IMR-90 (cell line): ENCODE measurements around the gene RAB20. TPM values are rescaled to one million over a fixed set of nuclear protein-coding genes. Genes with fewer than 3 reads are reported as not detected.

Experiments
- ATAC-seq: fragments of 200-7000 bp; cut with Tn5 transposase; 2 replicates; pipeline ENCODE4 v1.9.1; 2020; ENCODE audit warnings: low read depth, mild to moderate bottlenecking, moderate library complexity
- BruUV-seq: library from RNA; stranded (reverse); fragments of 400-500 nt; replicated peaks from 2 replicates; lab custom pipeline; 2021; lab: Mats Ljungman, UMichigan
- CTCF ChIA-PET: fragments of 300-600 bp; formaldehyde crosslinking; extraction: SDS; loops from one replicate; lab custom pipeline; 2021; ENCODE audit warnings: antibody characterized with exemption; lab: Yijun Ruan, JAX
- POLR2A ChIA-PET: fragments of 300-600 bp; sonication (Branson Sonifier 250); formaldehyde crosslinking; loops from one replicate; lab custom pipeline; 2022; ENCODE audit warnings: antibody characterized with exemption; ENCODE audit not compliant: unreplicated experiment; lab: Charles Lee
- DNase-seq: peaks from one replicate; pipeline ENCODE4 v3.0.0; 2013
- H2AFZ ChIP-seq: replicated peaks from 2 replicates; pipeline ENCODE3; 2013; ENCODE audit warnings: low read length, mild to moderate bottlenecking; ENCODE audit not compliant: poor library complexity
- H2AK5ac ChIP-seq: 2 replicates; pipeline ENCODE4 v1.6.1; 2013; ENCODE audit warnings: low read depth, low read length, inconsistent platforms
- H2AK9ac ChIP-seq: replicated peaks from 2 replicates; pipeline ENCODE3; 2013; ENCODE audit warnings: mild to moderate bottlenecking, low read depth, low read length, moderate library complexity; ENCODE audit not compliant: poor library complexity
- H2BK120ac ChIP-seq: 2 replicates; pipeline ENCODE4 v1.6.1; 2013; ENCODE audit warnings: low read depth, low read length, inconsistent platforms
- H2BK15ac ChIP-seq: 3 replicates; pipeline ENCODE4 v1.6.1; 2013; ENCODE audit warnings: low read depth, low read length, inconsistent platforms
- H2BK20ac ChIP-seq: 2 replicates; pipeline ENCODE4 v1.6.1; 2013; ENCODE audit warnings: low read depth, mild to moderate bottlenecking, inconsistent platforms, low read length, moderate library complexity
- H2BK5ac ChIP-seq: 2 replicates; pipeline ENCODE4 v1.6.1; 2013; ENCODE audit warnings: mild to moderate bottlenecking, low read depth, low read length, inconsistent platforms; ENCODE audit not compliant: poor library complexity, severe bottlenecking
- H3K14ac ChIP-seq: replicated peaks from 2 replicates; pipeline ENCODE4 v1.6.1; 2013; ENCODE audit warnings: low read depth, low read length, inconsistent platforms
- H3K18ac ChIP-seq: 2 replicates; pipeline ENCODE4 v1.6.1; 2013; ENCODE audit warnings: low read depth, low read length, control low read depth
- H3K23ac ChIP-seq: 2 replicates; pipeline ENCODE4 v1.6.1; 2013; ENCODE audit warnings: low read depth, low read length, inconsistent platforms
- H3K27ac ChIP-seq: 2 replicates; pipeline ENCODE4 v1.5.1; 2013; ENCODE audit warnings: mild to moderate bottlenecking, control low read depth, low read length; ENCODE audit not compliant: insufficient read depth
- H3K27me3 ChIP-seq: 2 replicates; pipeline ENCODE4 v1.6.1; 2013; ENCODE audit warnings: low read length; ENCODE audit not compliant: control insufficient read depth, insufficient read depth
- H3K36me3 ChIP-seq: 2 replicates; pipeline ENCODE4 v1.6.1; 2013; ENCODE audit warnings: low read length, mixed read lengths; ENCODE audit not compliant: control insufficient read depth, insufficient read depth
- H3K4ac ChIP-seq: 2 replicates; pipeline ENCODE4 v1.6.1; 2013; ENCODE audit warnings: low read depth, low read length, inconsistent platforms
- H3K4me1 ChIP-seq: 2 replicates; pipeline ENCODE4 v1.6.1; 2013; ENCODE audit warnings: low read length, mixed read lengths; ENCODE audit not compliant: control insufficient read depth, insufficient read depth
- H3K4me2 ChIP-seq: 2 replicates; pipeline ENCODE4 v1.6.1; 2013; ENCODE audit warnings: low read depth, mild to moderate bottlenecking, control low read depth, low read length, moderate library complexity
- H3K4me3 ChIP-seq: 2 replicates; pipeline ENCODE4 v1.5.1; 2013; ENCODE audit warnings: low read depth, mild to moderate bottlenecking, control low read depth, low read length, moderate library complexity; ENCODE audit not compliant: insufficient read depth
- H3K56ac ChIP-seq: 2 replicates; pipeline ENCODE4 v1.6.1; 2013; ENCODE audit warnings: low read length, inconsistent platforms; ENCODE audit not compliant: insufficient read depth; ENCODE audit errors: extremely low read depth
- H3K79me1 ChIP-seq, 2 experiments: 2 replicates each; pipeline ENCODE4 v1.6.1; 2013; ENCODE audit warnings: low read length in 2 of 2, inconsistent platforms in 1 of 2, low read depth in 1 of 2
- H3K9ac ChIP-seq: 2 replicates; pipeline ENCODE4 v1.6.1; 2013; ENCODE audit warnings: low read depth, low read length, control low read depth
- H3K9me1 ChIP-seq: 2 replicates; pipeline ENCODE4 v1.6.1; 2013; ENCODE audit warnings: low read length, inconsistent platforms; ENCODE audit not compliant: insufficient read depth
- H3K9me3 ChIP-seq: 2 replicates; pipeline ENCODE4 v1.6.1; 2013; ENCODE audit warnings: low read length; ENCODE audit not compliant: control insufficient read depth, insufficient read depth
- H4K20me1 ChIP-seq: 2 replicates; pipeline ENCODE4 v1.6.1; 2013; ENCODE audit warnings: low read length, inconsistent platforms; ENCODE audit not compliant: insufficient read depth
- H4K5ac ChIP-seq: 2 replicates; pipeline ENCODE4 v1.6.1; 2013; ENCODE audit warnings: mild to moderate bottlenecking, low read depth, low read length, control low read depth
- H4K8ac ChIP-seq, 2 experiments: 2 replicates each; pipeline ENCODE4 v1.6.1; 2013; ENCODE audit warnings: low read depth in 2 of 2, low read length in 2 of 2, control low read depth in 1 of 2, inconsistent platforms in 1 of 2
- H4K91ac ChIP-seq: 2 replicates; pipeline ENCODE4 v1.6.1; 2013; ENCODE audit warnings: low read depth, low read length, inconsistent platforms; ENCODE audit not compliant: insufficient read depth
- CEBPB ChIP-seq: IDR thresholded peaks from 2 replicates; pipeline ENCODE4 v1.6.1; 2012; ENCODE audit warnings: low read depth, low read length, improper control_type of control experiment
- CHD1 ChIP-seq: IDR thresholded peaks from 2 replicates; pipeline ENCODE4 v1.6.1; 2012; ENCODE audit warnings: low read depth, low read length, improper control_type of control experiment
- FOS ChIP-seq: fragments of 150-350 bp; IDR thresholded peaks from 2 replicates; pipeline ENCODE4 v1.6.1; 2016; ENCODE audit warnings: low read depth, low read length
- MAFK ChIP-seq: IDR thresholded peaks from 2 replicates; pipeline ENCODE4 v1.6.1; 2012; ENCODE audit warnings: low read depth, low read length, improper control_type of control experiment
- MAZ ChIP-seq: IDR thresholded peaks from 2 replicates; pipeline ENCODE4 v1.6.1; 2012; ENCODE audit warnings: low read depth, mild to moderate bottlenecking, low read length, improper control_type of control experiment, moderate library complexity, borderline replicate concordance
- MXI1 ChIP-seq: IDR thresholded peaks from 2 replicates; pipeline ENCODE4 v1.6.1; 2012; ENCODE audit warnings: low read depth, mild to moderate bottlenecking, low read length, moderate library complexity, borderline replicate concordance
- WGBS, 2 experiments: methylation state at CpG; one replicate each; pipeline versions ENCODE4 v1.1.5 to v1.1.7; 2013; ENCODE audit warnings: missing lambda C conversion rate in 2 of 2; ENCODE audit not compliant: insufficient read length in 1 of 2; ENCODE audit errors: extremely low coverage in 2 of 2; 5-methylcytosine and 5-hydroxymethylcytosine counted together
- dilution Hi-C: fragments of 300-500 bp; cut with HindIII; formaldehyde crosslinking; loops from one replicate; pipeline ENCODE4 v1.14.3; 2018; ENCODE audit warnings: low sequenced_read_pairs; ENCODE audit not compliant: unreplicated experiment
- in situ Hi-C: fragments of 300-500 bp; cut with MboI; formaldehyde crosslinking; loops from 3 replicates; pipeline ENCODE4 v1.14.3; 2019; ENCODE audit warnings: low sequenced_read_pairs, inconsistent platforms, mixed read lengths
- intact Hi-C: fragments of 100-400 bp; cut with micrococcal nuclease; formaldehyde crosslinking; loops from 2 replicates; pipeline ENCODE4 v1.10.0; 2022
- polyA plus RNA-seq, 3 experiments: library from polyadenylated mRNA; depleted of rRNA; stranded (reverse); fragments of >200 nt; gene quantifications; 2 replicates each; pipeline ENCODE4 v1.2.3, GENCODE V29; 2012; ENCODE audit warnings: low replicate concordance in 1 of 3
- total RNA-seq: library from RNA; depleted of rRNA; stranded (reverse); fragments of >200 nt; gene quantifications from 2 replicates; pipeline ENCODE4 v1.2.3, GENCODE V29; 2012

The RAB20 gene
- total and polyA plus RNA-seq, 2 of the 4 experiments (the other 2 are of a cell fraction): 3.8 to 5.1 TPM

DNA sequence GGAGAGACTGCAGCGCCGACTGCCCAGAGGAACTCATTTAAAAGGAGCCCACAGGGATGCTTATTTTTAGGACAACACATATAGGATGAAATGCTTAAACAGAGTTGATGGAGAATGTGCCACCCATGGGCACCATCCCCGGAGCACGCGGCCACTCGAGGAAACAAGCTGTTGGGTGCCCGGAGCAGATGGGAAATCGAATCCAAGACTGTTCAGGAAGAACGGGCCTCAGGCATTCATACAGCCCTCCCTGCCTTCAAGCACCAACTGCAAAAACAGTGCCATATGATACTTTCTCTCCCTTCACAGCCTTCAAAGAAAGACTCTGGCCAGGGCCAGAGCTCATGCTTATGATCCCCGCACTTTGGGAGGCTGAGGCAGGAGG, 40.2 kb downstream of the RAB20 start:
- DNase-seq: no peak
- BruUV-seq: no TSS peak
- H3K18ac ChIP-seq: no peak overlapping the region
- no peaks in the 10 kb centered on the region; the same call in 1 of the 2 replicates for H3K4me1 ChIP-seq
- no peak overlapping the region for H2AFZ ChIP-seq
- no peaks in the 10 kb centered on the region for H3K27me3 ChIP-seq
- H4K5ac ChIP-seq: no peak overlapping the region
- intact Hi-C loops (no loop called here), in situ Hi-C loops (no loop called here), dilution Hi-C loops (no loop called here)
- no peak overlapping the region for H3K56ac ChIP-seq
- CTCF ChIA-PET: interaction anchor here (0.6 kb wide), 1 partner anchor 60 kb away, joined by 3 read pairs; no protein-coding TSS in a partner anchor
- H3K36me3 ChIP-seq: no peaks in the 10 kb centered on the region; the same call in 1 of the 2 replicates
- H3K4me2 ChIP-seq: no peak overlapping the region
- H3K79me1 ChIP-seq: no peaks in the 10 kb centered on the region
- H3K9me1 ChIP-seq: peaks cover 10% of the 10 kb centered on the region
- no peak overlapping the region for H2BK15ac ChIP-seq
- H2BK120ac ChIP-seq: no peak overlapping the region
- H3K23ac ChIP-seq: no peak overlapping the region
- no peak overlapping the region for H3K9ac ChIP-seq
- H3K14ac ChIP-seq: no peak overlapping the region
- no peak overlapping the region for H3K27ac ChIP-seq
- no peak overlapping the region for H2AK9ac ChIP-seq
- H2BK20ac ChIP-seq: no peak overlapping the region
- no peak for ATAC-seq
- no peak overlapping the region for H2BK5ac ChIP-seq
- no peak overlapping the region for H4K91ac ChIP-seq
- POLR2A ChIA-PET: no interaction called here
- 0 out of 2 replicates have a peak overlapping the region, but pooled peaks have one; percentile 38 for H2AK5ac ChIP-seq
- H3K9me3 ChIP-seq: no peaks in the 10 kb centered on the region
- no peak overlapping the region for H3K4ac ChIP-seq
- H4K20me1 ChIP-seq: no peaks in the 10 kb centered on the region; the same call in none of the 2 replicates
- TF ChIP-seq CEBPB (no peak), MAZ (no peak), CHD1 (no peak), MXI1 (no peak), MAFK (no peak), FOS (no peak)
- no peak overlapping the region for H4K8ac ChIP-seq
- no peak overlapping the region for H3K4me3 ChIP-seq
- 100% methylated on average over 4 of the region's 10 CpGs; no CpG with 5 or more reads in 1 of the 2 experiments for WGBS, 2 experiments
